CD14-positive monocyte (primary cell): ENCODE results near the gene CCDC138. TPM values are rescaled to one million over a fixed set of nuclear protein-coding genes. Genes with fewer than 3 reads are reported as not detected.

ENCODE experiments used
- DNase-seq, 3 donors: peaks; one replicate each; pipeline ENCODE4 v3.0.0-alpha.2; 2011 to 2022
- H2AFZ ChIP-seq: 2 replicates; pipeline ENCODE4 v1.6.0; 2012; ENCODE audit warnings: mild to moderate bottlenecking, low read depth, low read length, inconsistent platforms; ENCODE audit not compliant: insufficient read depth, poor library complexity, severe bottlenecking
- H3K27ac ChIP-seq, 2 donors: 1 replicate in 1 of 2; 2 replicates in 1 of 2; pipeline ENCODE4 v1.5.1; 2012 to 2013; ENCODE audit warnings: low read length in 2 of 2, control low read depth in 1 of 2, inconsistent platforms in 1 of 2, low read depth in 1 of 2, mild to moderate bottlenecking in 1 of 2
- H3K27me3 ChIP-seq, 2 donors: one replicate each; pipeline versions ENCODE4 v1.6.0 to v1.6.1; 2011 to 2013; ENCODE audit warnings: low read length in 2 of 2; ENCODE audit not compliant: control insufficient read depth in 2 of 2, insufficient read depth in 2 of 2
- H3K36me3 ChIP-seq, 2 donors: replicated peaks in 1 of 2; 1 replicate in 1 of 2; 2 replicates in 1 of 2; pipeline versions ENCODE4 v1.5.1 to v1.6.1; 2012 to 2013; ENCODE audit warnings: low read length in 2 of 2, control low read depth in 1 of 2, inconsistent platforms in 1 of 2, mild to moderate bottlenecking in 1 of 2; ENCODE audit not compliant: insufficient read depth in 2 of 2, control insufficient read depth in 1 of 2
- H3K4me1 ChIP-seq, 2 donors: 1 replicate in 1 of 2; 2 replicates in 1 of 2; pipeline versions ENCODE4 v1.5.1 to v1.6.1; 2012 to 2013; ENCODE audit warnings: low read length in 2 of 2, control low read depth in 1 of 2, inconsistent platforms in 1 of 2, mild to moderate bottlenecking in 1 of 2, moderate library complexity in 1 of 2; ENCODE audit not compliant: insufficient read depth in 2 of 2, control insufficient read depth in 1 of 2
- H3K4me2 ChIP-seq: replicated peaks from 2 replicates; pipeline ENCODE3; 2012; ENCODE audit warnings: low read length, moderate library complexity, mild to moderate bottlenecking; ENCODE audit not compliant: poor library complexity, severe bottlenecking; ENCODE audit errors: extremely low read depth
- H3K4me3 ChIP-seq, 3 experiments: fragments of 200-600 bp in 1 of 3; sonication (generic) in 1 of 3; replicated peaks in 1 of 3; 1 replicate in 2 of 3; 2 replicates in 1 of 3; pipeline ENCODE4 v1.5.1; 2011 to 2013; ENCODE audit warnings: low read length in 3 of 3, mild to moderate bottlenecking in 3 of 3, control low read depth in 2 of 3, low read depth in 2 of 3, inconsistent platforms in 1 of 3, moderate library complexity in 1 of 3
- H3K79me2 ChIP-seq: 2 replicates; pipeline ENCODE4 v1.6.0; 2012; ENCODE audit warnings: mild to moderate bottlenecking, control low read depth, inconsistent platforms, low read length, moderate library complexity; ENCODE audit not compliant: insufficient read depth
- H3K9ac ChIP-seq: 2 replicates; pipeline ENCODE4 v1.6.0; 2017; ENCODE audit warnings: low read length, mild to moderate bottlenecking; ENCODE audit not compliant: insufficient read depth, poor library complexity, severe bottlenecking
- H3K9me3 ChIP-seq, 2 donors: replicated peaks in 1 of 2; 1 replicate in 1 of 2; 2 replicates in 1 of 2; pipeline versions ENCODE4 v1.5.1 to v1.6.1; 2012 to 2013; ENCODE audit warnings: low read length in 2 of 2, control low read depth in 1 of 2; ENCODE audit not compliant: control insufficient read depth in 1 of 2, insufficient read depth in 1 of 2
- H4K20me1 ChIP-seq: 2 replicates; pipeline ENCODE4 v1.6.0; 2012; ENCODE audit warnings: mild to moderate bottlenecking, low read length, control low read depth, moderate library complexity; ENCODE audit not compliant: insufficient read depth
- H3K27ac Mint-ChIP-seq, 7 donors: one replicate each; pipeline ENCODE4 v1.8.0; 2020; ENCODE audit warnings: mild to moderate bottlenecking in 7 of 7, mixed read lengths in 7 of 7, moderate library complexity in 6 of 7, inconsistent platforms in 2 of 7
- H3K27me3 Mint-ChIP-seq, 3 donors: one replicate each; pipeline ENCODE4 v1.8.0; 2021 to 2022; ENCODE audit warnings: low read depth in 3 of 3, mild to moderate bottlenecking in 3 of 3, mixed read lengths in 3 of 3, moderate library complexity in 3 of 3, inconsistent platforms in 1 of 3
- H3K36me3 Mint-ChIP-seq, 2 donors: one replicate each; pipeline ENCODE4 v1.8.0; 2020; ENCODE audit warnings: mixed read lengths in 2 of 2, inconsistent platforms in 1 of 2, mild to moderate bottlenecking in 1 of 2
- H3K4me1 Mint-ChIP-seq: one replicate; pipeline ENCODE4 v1.8.0; 2020; ENCODE audit warnings: mild to moderate bottlenecking, mixed read lengths
- H3K4me3 Mint-ChIP-seq, 2 donors: one replicate each; pipeline ENCODE4 v1.8.0; 2020; ENCODE audit warnings: mild to moderate bottlenecking in 2 of 2, mixed read lengths in 2 of 2, moderate library complexity in 1 of 2
- H3K9me3 Mint-ChIP-seq, 7 donors: one replicate each; pipeline ENCODE4 v1.8.0; 2020 to 2022; ENCODE audit warnings: mixed read lengths in 7 of 7, mild to moderate bottlenecking in 6 of 7, moderate library complexity in 6 of 7, inconsistent platforms in 2 of 7
- CTCF ChIP-seq: fragments of 200-600 bp; IDR thresholded peaks from one replicate; pipeline ENCODE4 v1.8.0; 2022; ENCODE audit warnings: antibody characterized with exemption, mild to moderate bottlenecking
- WGBS: methylation state at CpG from one replicate; pipeline ENCODE4 v1.1.5; 2013; ENCODE audit warnings: missing lambda C conversion rate; ENCODE audit not compliant: insufficient coverage; 5-methylcytosine and 5-hydroxymethylcytosine counted together
- intact Hi-C, 2 donors: fragments of 100-400 bp; cut with micrococcal nuclease; formaldehyde crosslinking; loops; one replicate each; pipeline versions ENCODE4 v1.15.0 to v1.15.1; 2023
- polyA plus RNA-seq, 3 donors: library from polyadenylated mRNA; depleted of rRNA in 1 of 3; unstranded in 2 of 3; stranded (reverse) in 1 of 3; fragments of 300-500 nt in 2 of 3; fragments of >200 nt in 1 of 3; fragmentation: Illumina TruSeq in 2 of 3; gene quantifications; 1 replicate in 2 of 3; 2 replicates in 1 of 3; pipeline ENCODE4 v1.2.3, GENCODE V29; 2012 to 2021

The CCDC138 gene
- polyA plus RNA-seq, 3 donors, result 0.54 to 0.72 (median 0.67) TPM

- no CpG with 5 or more reads among the region's 4 CpGs for WGBS
- H3K27ac Mint-ChIP-seq, result peak overlapping the region in 1 of 7 donors; percentile 80
- no peak overlapping the region for H3K4me2 ChIP-seq
- peaks cover 13 to 27% (median 21%) of the 10 kb centered on the region in 7 donors for H3K9me3 Mint-ChIP-seq
- no peak overlapping the region for H3K4me3 ChIP-seq
- H3K27ac ChIP-seq, result no peak overlapping the region
- H3K4me1 Mint-ChIP-seq, result no peaks in the 10 kb centered on the region
- no peak for TF ChIP-seq CTCF
- H3K27me3 ChIP-seq, result no peaks in the 10 kb centered on the region
- DNase-seq, result no peak
- H3K79me2 ChIP-seq, result no peaks in the 10 kb centered on the region
- H3K9ac ChIP-seq, result no peak overlapping the region
- H3K36me3 ChIP-seq, result peaks cover 0 to 26% of the 10 kb centered on the region in 2 donors
- H3K4me3 Mint-ChIP-seq, result no peak overlapping the region
- peaks cover 40 to 51% of the 10 kb centered on the region in 2 donors for H3K36me3 Mint-ChIP-seq
- H3K4me1 ChIP-seq, result no peaks in the 10 kb centered on the region
- peaks cover 6 to 20% of the 10 kb centered on the region in 2 donors for H3K9me3 ChIP-seq
- intact Hi-C loops, result no loop called here
- H3K27me3 Mint-ChIP-seq, result no peaks in the 10 kb centered on the region
- H2AFZ ChIP-seq, result no peak overlapping the region
- H4K20me1 ChIP-seq, result no peaks in the 10 kb centered on the region
Measured at GRCh38 chr2:108810993-108811957, 24.7 kb downstream of the CCDC138 start.

- H3K36me3 ChIP-seq, result peaks cover 9 to 39% of the 10 kb centered on the region in 2 donors
- Mint-ChIP-seq H3K4me3 (no peak overlapping the region), H3K9me3 (peaks cover 11 to 31% (median 22%) of the 10 kb centered on the region in 7 donors), H3K4me1 (no peaks in the 10 kb centered on the region), H3K27ac (no peak overlapping the region), H3K27me3 (no peaks in the 10 kb centered on the region), H3K36me3 (peaks cover 41 to 55% of the 10 kb centered on the region in 2 donors)
- no peaks in the 10 kb centered on the region for H3K4me1 ChIP-seq
- no peak for TF ChIP-seq CTCF
- H3K79me2 ChIP-seq, result no peaks in the 10 kb centered on the region
- H3K27me3 ChIP-seq, result no peaks in the 10 kb centered on the region
- no peak overlapping the region for H3K27ac ChIP-seq
- WGBS, result no CpG with 5 or more reads among the region's 1 CpG
- no peak overlapping the region for H3K9ac ChIP-seq
- H3K4me3 ChIP-seq, result no peak overlapping the region
- H2AFZ ChIP-seq, result no peak overlapping the region
- no peak for DNase-seq
- no peaks in the 10 kb centered on the region for H4K20me1 ChIP-seq
- no peak overlapping the region for H3K4me2 ChIP-seq
- H3K9me3 ChIP-seq, result peaks cover 14 to 16% of the 10 kb centered on the region in 2 donors
- intact Hi-C loops, result no loop called here
Measured at GRCh38 chr2:108813732-108814131, 27.2 kb downstream of the CCDC138 start.
